H1 (cell line): ENCODE results near the gene S100A12. TPM values are rescaled to one million over a fixed set of nuclear protein-coding genes. Genes with fewer than 3 reads are reported as not detected.

Experiments
- CTCF ChIA-PET: fragments of 300-600 bp; sonication (Branson Sonifier 250); formaldehyde crosslinking; loops from one replicate; lab custom pipeline; 2021; ENCODE audit not compliant: partially characterized antibody; lab: Charles Lee
- POLR2A ChIA-PET: fragments of 300-600 bp; sonication (Branson Sonifier 250); formaldehyde crosslinking; loops from one replicate; lab custom pipeline; 2021; ENCODE audit warnings: inconsistent platforms; ENCODE audit not compliant: partially characterized antibody; lab: Charles Lee
- DNase-seq, 2 experiments: peaks; one replicate each; pipeline versions ENCODE4 v3.0.0 to v3.0.0-alpha.2; 2010 to 2022; ENCODE audit warnings: low spot score in 2 of 2, low read depth in 1 of 2, mixed read lengths in 1 of 2
- FAIRE-seq: peaks from 2 replicates; lab custom pipeline; 2011; peaks lifted over from hg19 to GRCh38; lab: Jason Lieb, UNC
- H2AFZ ChIP-seq: 2 replicates; pipeline ENCODE4 v1.8.1; 2012; ENCODE audit warnings: low read length, inconsistent platforms
- H2AK5ac ChIP-seq: 2 replicates; pipeline ENCODE4 v1.6.1; 2013; ENCODE audit warnings: low read depth, low read length
- H2BK120ac ChIP-seq: replicated peaks from 2 replicates; pipeline ENCODE3; 2013; ENCODE audit warnings: low read depth, low read length, inconsistent platforms
- H2BK12ac ChIP-seq: 2 replicates; pipeline ENCODE4 v1.6.1; 2013; ENCODE audit warnings: low read depth, low read length
- H2BK15ac ChIP-seq: 2 replicates; pipeline ENCODE4 v1.6.1; 2013; ENCODE audit warnings: low read length
- H2BK20ac ChIP-seq: 2 replicates; pipeline ENCODE4 v1.6.1; 2013; ENCODE audit warnings: low read length
- H2BK5ac ChIP-seq: 2 replicates; pipeline ENCODE4 v1.6.1; 2013; ENCODE audit warnings: low read depth, low read length
- H3K14ac ChIP-seq: 2 replicates; pipeline ENCODE4 v1.6.1; 2013; ENCODE audit warnings: inconsistent platforms; ENCODE audit not compliant: insufficient read length
- H3K18ac ChIP-seq: 2 replicates; pipeline ENCODE4 v1.6.1; 2013; ENCODE audit warnings: low read length; ENCODE audit errors: extremely low read depth
- H3K23ac ChIP-seq: 2 replicates; pipeline ENCODE4 v1.6.1; 2013; ENCODE audit warnings: inconsistent platforms; ENCODE audit not compliant: insufficient read length
- H3K23me2 ChIP-seq: 2 replicates; pipeline ENCODE4 v1.6.1; 2013; ENCODE audit warnings: low read depth, low read length
- H3K27ac ChIP-seq: 2 replicates; pipeline ENCODE4 v1.6.1; 2011; ENCODE audit warnings: low read depth, low read length, inconsistent platforms
- H3K27me3 ChIP-seq, 4 experiments: replicated peaks in 1 of 4; 1 replicate in 1 of 4; 2 replicates in 3 of 4; pipeline versions ENCODE4 v1.6.1 to v1.8.1; 2011 to 2013; ENCODE audit warnings: low read length in 3 of 4, mild to moderate bottlenecking in 3 of 4, inconsistent platforms in 2 of 4, mixed read lengths in 2 of 4, moderate library complexity in 1 of 4; ENCODE audit not compliant: control insufficient read depth in 3 of 4, insufficient read depth in 3 of 4; ENCODE audit errors: extremely low read depth in 1 of 4
- H3K36me3 ChIP-seq, 4 experiments: 2 replicates each; pipeline versions ENCODE4 v1.6.1 to v1.8.1; 2011 to 2013; ENCODE audit warnings: mild to moderate bottlenecking in 4 of 4, low read length in 3 of 4, moderate library complexity in 2 of 4, control low read depth in 1 of 4, inconsistent platforms in 1 of 4; ENCODE audit not compliant: insufficient read depth in 4 of 4, control insufficient read depth in 2 of 4
- H3K4ac ChIP-seq: replicated peaks from 2 replicates; pipeline ENCODE3; 2013; ENCODE audit warnings: low read length, low read depth, mixed read lengths, inconsistent platforms; ENCODE audit not compliant: insufficient read length
- H3K4me1 ChIP-seq, 4 experiments: replicated peaks in 1 of 4; 1 replicate in 1 of 4; 2 replicates in 3 of 4; pipeline versions ENCODE4 v1.6.1 to v1.8.1; 2011 to 2013; ENCODE audit warnings: low read length in 3 of 4, inconsistent platforms in 2 of 4, mixed read lengths in 1 of 4; ENCODE audit not compliant: insufficient read depth in 4 of 4, control insufficient read depth in 3 of 4
- H3K4me2 ChIP-seq, 2 experiments: 2 replicates each; pipeline versions ENCODE4 v1.6.1 to v1.8.1; 2011 to 2013; ENCODE audit warnings: low read depth in 2 of 2, low read length in 2 of 2, control low read depth in 1 of 2, inconsistent platforms in 1 of 2, mild to moderate bottlenecking in 1 of 2; ENCODE audit not compliant: insufficient read depth in 1 of 2
- H3K4me3 ChIP-seq, 4 experiments: fragments of 200-600, 300-600 bp in 1 of 4; sonication (generic), shearing (Covaris generic), sonication (Bioruptor Twin) in 1 of 4; 2 replicates each; pipeline versions ENCODE4 v1.5.1 to v1.8.1; 2011 to 2016; ENCODE audit warnings: low read length in 4 of 4, low read depth in 3 of 4, control low read depth in 2 of 4, inconsistent platforms in 2 of 4, mild to moderate bottlenecking in 2 of 4, mixed read lengths in 1 of 4, moderate library complexity in 1 of 4; ENCODE audit not compliant: insufficient read depth in 2 of 4; ENCODE audit errors: extremely low read depth in 1 of 4
- H3K56ac ChIP-seq: replicated peaks from 2 replicates; pipeline ENCODE3; 2013; ENCODE audit warnings: low read depth, mild to moderate bottlenecking, mixed read lengths, low read length, inconsistent platforms; ENCODE audit not compliant: insufficient read length
- H3K79me1 ChIP-seq: 2 replicates; pipeline ENCODE4 v1.6.1; 2013; ENCODE audit warnings: low read depth, low read length, control low read depth
- H3K79me2 ChIP-seq, 2 experiments: 2 replicates each; pipeline versions ENCODE4 v1.6.1 to v1.8.1; 2012 to 2013; ENCODE audit warnings: low read length in 2 of 2, mild to moderate bottlenecking in 2 of 2, inconsistent platforms in 1 of 2; ENCODE audit not compliant: insufficient read depth in 2 of 2, control insufficient read depth in 1 of 2
- H3K9ac ChIP-seq, 4 experiments: replicated peaks in 1 of 4; 1 replicate in 1 of 4; 2 replicates in 3 of 4; pipeline versions ENCODE4 v1.6.1 to v1.8.1; 2011 to 2013; ENCODE audit warnings: low read depth in 3 of 4, low read length in 3 of 4, control low read depth in 2 of 4, mild to moderate bottlenecking in 2 of 4, moderate library complexity in 2 of 4, inconsistent platforms in 1 of 4; ENCODE audit errors: extremely low read depth in 1 of 4
- H3K9me3 ChIP-seq, 2 experiments: 2 replicates each; pipeline versions ENCODE4 v1.6.1 to v1.8.1; 2012 to 2013; ENCODE audit warnings: mild to moderate bottlenecking in 2 of 2, moderate library complexity in 2 of 2, control low read depth in 1 of 2, inconsistent platforms in 1 of 2, low read depth in 1 of 2, low read length in 1 of 2, mixed read lengths in 1 of 2; ENCODE audit not compliant: insufficient read depth in 2 of 2
- H4K20me1 ChIP-seq, 2 experiments: replicated peaks in 1 of 2; 2 replicates each; pipeline versions ENCODE3 to v1.8.1; 2011 to 2013; ENCODE audit warnings: inconsistent platforms in 2 of 2, low read length in 2 of 2, mild to moderate bottlenecking in 1 of 2; ENCODE audit not compliant: insufficient read depth in 2 of 2, control insufficient read depth in 1 of 2
- H4K5ac ChIP-seq: 2 replicates; pipeline ENCODE4 v1.6.1; 2013; ENCODE audit warnings: low read length, low read depth, mixed read lengths, inconsistent platforms; ENCODE audit not compliant: insufficient read length
- H4K8ac ChIP-seq: 2 replicates; pipeline ENCODE4 v1.8.0; 2013; ENCODE audit warnings: mild to moderate bottlenecking, moderate library complexity, low read length, inconsistent platforms; ENCODE audit not compliant: insufficient read depth; ENCODE audit errors: extremely low read depth
- H4K91ac ChIP-seq: replicated peaks from 2 replicates; pipeline ENCODE3; 2013; ENCODE audit warnings: low read length, mixed read lengths, inconsistent platforms; ENCODE audit not compliant: insufficient read length
- CBX8 ChIP-seq: fragments of 300-800, 300-1000 bp; sonication (generic); IDR thresholded peaks from 2 replicates; pipeline ENCODE4 v1.7.1; 2016; ENCODE audit warnings: low read depth, low read length, borderline replicate concordance
- CTBP2 ChIP-seq: IDR thresholded peaks from 2 replicates; pipeline ENCODE4 v1.7.0; 2011; ENCODE audit warnings: borderline replicate concordance, mild to moderate bottlenecking, moderate library complexity, mixed read lengths, low read length; ENCODE audit not compliant: insufficient read depth, insufficient read length
- EP300 ChIP-seq, 2 experiments: IDR thresholded peaks; 1 replicate in 1 of 2; 2 replicates in 1 of 2; pipeline ENCODE4 v1.6.1; 2011 to 2012; ENCODE audit warnings: low read depth in 2 of 2, low read length in 2 of 2, mild to moderate bottlenecking in 2 of 2, borderline replicate concordance in 1 of 2, inconsistent platforms in 1 of 2, moderate library complexity in 1 of 2
- EZH2 ChIP-seq: fragments of 200-600 bp; sonication (generic); IDR thresholded peaks from 2 replicates; pipeline ENCODE4 v1.7.1; 2012; ENCODE audit warnings: low read depth, mild to moderate bottlenecking, moderate library complexity, low read length, inconsistent platforms; ENCODE audit not compliant: severe bottlenecking
- NANOG ChIP-seq: IDR thresholded peaks from 2 replicates; pipeline ENCODE4 v1.6.1; 2011; ENCODE audit warnings: low read length, low read depth, mild to moderate bottlenecking, inconsistent platforms; ENCODE audit not compliant: insufficient read depth, poor library complexity, severe bottlenecking
- POLR2AphosphoS5 ChIP-seq: IDR thresholded peaks from 2 replicates; pipeline ENCODE4 v1.6.1; 2011; ENCODE audit warnings: low read depth, low read length
- RFX5 ChIP-seq: IDR thresholded peaks from 2 replicates; pipeline ENCODE4 v1.6.1; 2011; ENCODE audit warnings: low read depth, low read length, improper control_type of control experiment, borderline replicate concordance
- RNF2 ChIP-seq: fragments of 200-900, 300-1000 bp; sonication (generic); IDR thresholded peaks from 2 replicates; pipeline ENCODE4 v1.7.1; 2016; ENCODE audit warnings: borderline replicate concordance, low read depth, mild to moderate bottlenecking, antibody characterized with exemption, low read length; ENCODE audit not compliant: poor library complexity, severe bottlenecking; ENCODE audit errors: missing control alignments
- SP4 ChIP-seq: IDR thresholded peaks from 2 replicates; pipeline ENCODE4 v1.6.1; 2012; ENCODE audit warnings: low read length, inconsistent platforms
- SUZ12 ChIP-seq: fragments of 200-600 bp; sonication (generic); IDR thresholded peaks from 2 replicates; pipeline ENCODE4 v1.6.1; 2012; ENCODE audit warnings: mild to moderate bottlenecking, inconsistent platforms, low read length, moderate library complexity, mixed read lengths
- YY1 ChIP-seq: IDR thresholded peaks from 2 replicates; pipeline ENCODE4 v1.6.1; 2011; ENCODE audit warnings: low read depth, mild to moderate bottlenecking, low read length
- WGBS, 2 experiments: shearing (Covaris generic) in 1 of 2; methylation state at CpG; one replicate each; pipeline versions ENCODE4 v1.1.6 to v1.1.7; 2013 to 2015; ENCODE audit warnings: low lambda C conversion rate in 2 of 2, mixed read lengths in 2 of 2, inconsistent platforms in 1 of 2, low coverage in 1 of 2, missing lambda C conversion rate in 1 of 2; ENCODE audit not compliant: insufficient replicate concordance in 2 of 2, insufficient coverage in 1 of 2, insufficient read length in 1 of 2; ENCODE audit errors: extremely low coverage in 1 of 2, missing lambda C conversion rate in 1 of 2; 5-methylcytosine and 5-hydroxymethylcytosine counted together
- polyA plus RNA-seq, 7 experiments: library from polyadenylated mRNA; depleted of rRNA in 3 of 7; stranded (reverse) in 5 of 7; unstranded in 2 of 7; fragments of >200 nt in 5 of 7; fragments of 200-250 nt in 2 of 7; gene quantifications; 1 replicate in 5 of 7; 2 replicates in 1 of 7; 4 replicates in 1 of 7; pipeline versions ENCODE4 v1.2.1 to v1.2.3, GENCODE V29; 2011 to 2013; ENCODE audit warnings: missing spikeins in 2 of 7, mixed read lengths in 2 of 7
- total RNA-seq: library from RNA; stranded (reverse); fragmentation: NEBNext Ultra II Directional; extraction: Animal tissue kit (Norgen Biotek cat#: 25700); gene quantifications from 2 replicates; pipeline ENCODE4 v1.2.1, GENCODE V29; 2021
- TF ChIP-seq, protein P1 (sequence below): IDR thresholded peaks from 2 replicates; pipeline ENCODE4 v1.6.1; 2011; ENCODE audit warnings: low read depth, mild to moderate bottlenecking, low read length; ENCODE audit not compliant: insufficient read depth

S100A12 gene
- total and polyA plus RNA-seq, 2 of the 8 experiments (the other 6 are each of a cell fraction or from before 2014, with no cell fraction given), result not detected

DNA sequence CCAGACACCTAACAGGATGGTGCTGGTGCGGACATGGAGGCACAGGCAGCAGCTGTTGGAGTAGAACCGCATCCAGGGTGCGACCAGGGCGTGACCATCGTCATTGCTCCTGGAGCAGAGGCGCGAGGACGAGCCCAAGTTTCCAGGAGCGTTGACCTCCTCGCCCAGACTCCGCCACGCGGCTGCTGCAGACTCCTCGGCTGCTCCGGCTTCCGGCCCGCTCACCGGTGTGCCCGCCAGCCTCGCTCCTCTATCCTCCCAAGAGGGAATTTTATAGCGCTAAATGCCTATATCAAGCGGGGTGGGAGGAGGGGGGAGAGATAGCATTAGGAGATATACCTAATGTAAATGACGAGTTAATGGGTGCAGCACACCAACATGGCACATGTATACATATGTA lies 5.3 kb upstream of the S100A12 start:
- Histone ChIP-seq H3K14ac (no peak overlapping the region), H3K4me1 (no peaks in the 10 kb centered on the region), H4K5ac (no peak overlapping the region), H3K4me3 (no peak overlapping the region), H3K27me3 (no peaks in the 10 kb centered on the region), H3K23me2 (no peaks in the 10 kb centered on the region), H2AK5ac (no peak overlapping the region), H2BK20ac (no peak overlapping the region), H3K23ac (no peak overlapping the region), H3K9ac (no peak overlapping the region), H3K36me3 (no peaks in the 10 kb centered on the region), H3K79me2 (no peaks in the 10 kb centered on the region), H3K4me2 (no peak overlapping the region), H2BK15ac (no peak overlapping the region; the same call in 1 of the 2 replicates), H3K4ac (no peak overlapping the region), H2BK12ac (no peak overlapping the region), H2BK120ac (no peak overlapping the region), H3K79me1 (no peaks in the 10 kb centered on the region), H4K20me1 (no peaks in the 10 kb centered on the region), H3K9me3 (peaks cover 0 to 7% of the 10 kb centered on the region in 2 experiments; a peak in 2 of 4 replicates), H2BK5ac (no peak overlapping the region), H2AFZ (no peak overlapping the region), H4K91ac (no peak overlapping the region), H3K27ac (no peak overlapping the region), H3K18ac (no peak overlapping the region), H3K56ac (no peak overlapping the region), H4K8ac (no peak overlapping the region)
- ChIA-PET CTCF (interaction anchor here (0.5 to 1.1 kb wide), 2 partner anchors 25 to 288 kb away, joined by 3 to 6 read pairs; no protein-coding TSS in a partner anchor), POLR2A (no interaction called here)
- 94% methylated on average over 22 of the region's 23 CpGs; no CpG with 5 or more reads in 1 of the 2 experiments for WGBS, 2 experiments
- TF ChIP-seq NANOG (no peak), RFX5 (no peak), CTBP2 (no peak), EP300 (IDR thresholded peaks at IDR 0.05; ENCODE audit: borderline replicate concordance in 1 of 2, low read depth in 2 of 2, low read length in 2 of 2) (no peak), RNF2 (no peak), CBX8 (no peak), SUZ12 (no peak), POLR2AphosphoS5 (no peak), YY1 (no peak), EZH2 (no peak), SP4 (no peak)
- TF ChIP-seq, protein P1, sequence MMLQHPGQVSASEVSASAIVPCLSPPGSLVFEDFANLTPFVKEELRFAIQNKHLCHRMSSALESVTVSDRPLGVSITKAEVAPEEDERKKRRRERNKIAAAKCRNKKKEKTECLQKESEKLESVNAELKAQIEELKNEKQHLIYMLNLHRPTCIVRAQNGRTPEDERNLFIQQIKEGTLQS, result no peak
- DNase-seq (no peak), FAIRE-seq (no peak)
